GM06990 (cell line): ENCODE data around the gene ITGB5.

Source experiments
- DNase-seq: peaks from one replicate; pipeline ENCODE4 v3.0.0-alpha.2; 2011; ENCODE audit not compliant: insufficient read length; ENCODE audit errors: extremely low read depth
- H3K27me3 ChIP-seq: replicated peaks from 2 replicates; pipeline ENCODE4 v1.6.0; 2011; ENCODE audit warnings: low read length; ENCODE audit not compliant: control insufficient read depth, insufficient read depth
- H3K36me3 ChIP-seq: 2 replicates; pipeline ENCODE4 v1.5.1; 2011; ENCODE audit warnings: low read length; ENCODE audit not compliant: control insufficient read depth, insufficient read depth
- H3K4me3 ChIP-seq: replicated peaks from 2 replicates; pipeline ENCODE4 v1.5.1; 2011; ENCODE audit warnings: low read depth, mild to moderate bottlenecking, control low read depth, low read length
- TF ChIP-seq, protein P1 (sequence below): IDR thresholded peaks from 2 replicates; pipeline ENCODE4 v1.5.1; 2011; ENCODE audit warnings: low read length, control low read depth, mild to moderate bottlenecking, inconsistent platforms; ENCODE audit not compliant: insufficient read depth, poor library complexity, severe bottlenecking

Gene ITGB5

GRCh38 chr3:124862006-124862405 is 25.2 kb downstream of the ITGB5 start:
- H3K36me3 ChIP-seq = no peaks in the 10 kb centered on the region
- H3K27me3 ChIP-seq = no peaks in the 10 kb centered on the region
- TF ChIP-seq, protein P1, sequence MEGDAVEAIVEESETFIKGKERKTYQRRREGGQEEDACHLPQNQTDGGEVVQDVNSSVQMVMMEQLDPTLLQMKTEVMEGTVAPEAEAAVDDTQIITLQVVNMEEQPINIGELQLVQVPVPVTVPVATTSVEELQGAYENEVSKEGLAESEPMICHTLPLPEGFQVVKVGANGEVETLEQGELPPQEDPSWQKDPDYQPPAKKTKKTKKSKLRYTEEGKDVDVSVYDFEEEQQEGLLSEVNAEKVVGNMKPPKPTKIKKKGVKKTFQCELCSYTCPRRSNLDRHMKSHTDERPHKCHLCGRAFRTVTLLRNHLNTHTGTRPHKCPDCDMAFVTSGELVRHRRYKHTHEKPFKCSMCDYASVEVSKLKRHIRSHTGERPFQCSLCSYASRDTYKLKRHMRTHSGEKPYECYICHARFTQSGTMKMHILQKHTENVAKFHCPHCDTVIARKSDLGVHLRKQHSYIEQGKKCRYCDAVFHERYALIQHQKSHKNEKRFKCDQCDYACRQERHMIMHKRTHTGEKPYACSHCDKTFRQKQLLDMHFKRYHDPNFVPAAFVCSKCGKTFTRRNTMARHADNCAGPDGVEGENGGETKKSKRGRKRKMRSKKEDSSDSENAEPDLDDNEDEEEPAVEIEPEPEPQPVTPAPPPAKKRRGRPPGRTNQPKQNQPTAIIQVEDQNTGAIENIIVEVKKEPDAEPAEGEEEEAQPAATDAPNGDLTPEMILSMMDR = peak; percentile 18
- no peak for DNase-seq
- H3K4me3 ChIP-seq = no peak overlapping the region

GRCh38 chr3:124861041-124861440 is 26.1 kb downstream of the ITGB5 start:
- no peak for DNase-seq
- Histone ChIP-seq H3K4me3 (no peak overlapping the region), H3K27me3 (no peaks in the 10 kb centered on the region), H3K36me3 (no peaks in the 10 kb centered on the region)
- TF ChIP-seq, protein P1 = no peak

GRCh38 chr3:124860599-124860998 is 26.6 kb downstream of the ITGB5 start:
- DNase-seq = no peak
- TF ChIP-seq, protein P1 = no peak
- Histone ChIP-seq H3K27me3 (no peaks in the 10 kb centered on the region), H3K36me3 (no peaks in the 10 kb centered on the region), H3K4me3 (no peak overlapping the region)

- Histone ChIP-seq H3K36me3 (no peaks in the 10 kb centered on the region), H3K27me3 (no peaks in the 10 kb centered on the region), H3K4me3 (no peak overlapping the region)
- no peak for DNase-seq
- TF ChIP-seq, protein P1 = no peak
These were observed 28.1 kb downstream of the ITGB5 start for GRCh38 chr3:124859025-124859424.

- Histone ChIP-seq H3K36me3 (no peaks in the 10 kb centered on the region), H3K27me3 (no peaks in the 10 kb centered on the region), H3K4me3 (no peak overlapping the region)
- TF ChIP-seq, protein P1 = no peak
- no peak for DNase-seq
These were observed 28.9 kb downstream of the ITGB5 start for GRCh38 chr3:124858275-124858674.

DNA sequence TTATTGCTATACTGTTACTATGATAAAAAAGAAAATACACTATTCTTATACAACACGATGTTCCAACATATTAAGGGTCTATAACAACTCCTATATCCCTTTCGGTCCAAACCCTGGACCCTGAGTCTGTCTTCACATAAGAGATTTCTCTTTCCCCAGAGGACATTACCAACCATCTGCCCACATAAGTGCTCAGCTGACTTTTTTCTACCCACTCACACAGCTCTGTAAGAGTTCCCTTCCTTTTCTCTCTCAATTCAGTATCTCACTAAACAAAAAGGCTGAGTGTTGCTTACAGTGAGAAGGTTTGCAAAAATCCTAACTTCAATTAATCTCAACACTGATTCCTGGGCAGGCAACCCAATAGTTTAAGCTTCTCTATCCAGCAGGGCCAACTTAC is 30.5 kb downstream of the ITGB5 start:
- Histone ChIP-seq H3K27me3 (no peaks in the 10 kb centered on the region), H3K36me3 (no peaks in the 10 kb centered on the region), H3K4me3 (no peak overlapping the region)
- TF ChIP-seq, protein P1 = no peak
- DNase-seq = no peak
